Nephron progenitor cell (in vitro differentiated cells): Measurements from ENCODE around the gene ZNF771.

Source experiments
- DNase-seq: peaks from one replicate; pipeline ENCODE4 v3.0.0; 2021
- H3K27ac Mint-ChIP-seq: 2 replicates; pipeline ENCODE4 v1.8.0; 2021; ENCODE audit warnings: mild to moderate bottlenecking, moderate library complexity, mixed read lengths
- H3K27me3 Mint-ChIP-seq: 2 replicates; pipeline ENCODE4 v1.8.0; 2021; ENCODE audit warnings: mild to moderate bottlenecking, low read depth, mixed read lengths; ENCODE audit not compliant: poor library complexity
- H3K36me3 Mint-ChIP-seq: 2 replicates; pipeline ENCODE4 v1.8.0; 2021; ENCODE audit warnings: low read depth, mixed read lengths
- H3K4me1 Mint-ChIP-seq: 2 replicates; pipeline ENCODE4 v1.8.0; 2021; ENCODE audit warnings: mixed read lengths
- H3K4me3 Mint-ChIP-seq: 2 replicates; pipeline ENCODE4 v1.8.0; 2021; ENCODE audit warnings: mild to moderate bottlenecking, moderate library complexity, mixed read lengths
- H3K9me3 Mint-ChIP-seq: 2 replicates; pipeline ENCODE4 v1.8.0; 2021; ENCODE audit warnings: mild to moderate bottlenecking, moderate library complexity, mixed read lengths
- TF ChIP-seq, protein P1 (sequence below): fragments of 200-600 bp; sonication (generic); IDR thresholded peaks from 2 replicates; pipeline ENCODE4 v1.5.0; 2021; ENCODE audit warnings: antibody characterized with exemption

The ZNF771 gene

DNA sequence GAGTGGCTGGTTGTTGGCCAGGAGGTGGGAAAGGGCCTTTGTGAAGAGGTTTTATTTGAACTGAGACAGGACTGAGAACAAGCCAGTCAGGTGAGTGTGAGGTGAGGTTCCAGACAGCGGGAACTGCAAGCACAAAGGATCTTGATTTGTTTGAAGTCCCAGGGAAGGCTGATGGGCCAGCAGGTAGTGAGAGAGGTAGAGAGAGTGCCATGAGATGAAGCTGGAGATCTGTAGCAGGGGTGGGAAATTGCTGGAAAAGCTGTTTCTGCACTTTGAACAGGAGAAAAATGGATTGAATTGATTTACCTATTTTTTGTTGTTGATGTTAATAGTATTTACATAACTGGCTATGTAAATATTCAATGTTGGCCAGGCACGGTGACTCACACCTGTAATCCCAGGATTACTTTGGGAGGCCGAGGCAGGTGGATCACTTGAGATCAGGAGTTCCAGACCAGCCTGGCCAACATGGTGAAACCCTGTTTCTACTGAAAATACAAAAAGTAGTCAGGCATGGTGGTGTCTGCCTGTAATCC is 30.2 kb downstream of the ZNF771 start:
- Mint-ChIP-seq H3K27ac (peak overlapping the region; percentile 8), H3K4me1 (peaks cover 4% of the 10 kb centered on the region), H3K36me3 (peaks cover 4% of the 10 kb centered on the region), H3K9me3 (peaks cover 4% of the 10 kb centered on the region), H3K27me3 (peaks cover 40% of the 10 kb centered on the region), H3K4me3 (no peak overlapping the region)
- TF ChIP-seq, protein P1, sequence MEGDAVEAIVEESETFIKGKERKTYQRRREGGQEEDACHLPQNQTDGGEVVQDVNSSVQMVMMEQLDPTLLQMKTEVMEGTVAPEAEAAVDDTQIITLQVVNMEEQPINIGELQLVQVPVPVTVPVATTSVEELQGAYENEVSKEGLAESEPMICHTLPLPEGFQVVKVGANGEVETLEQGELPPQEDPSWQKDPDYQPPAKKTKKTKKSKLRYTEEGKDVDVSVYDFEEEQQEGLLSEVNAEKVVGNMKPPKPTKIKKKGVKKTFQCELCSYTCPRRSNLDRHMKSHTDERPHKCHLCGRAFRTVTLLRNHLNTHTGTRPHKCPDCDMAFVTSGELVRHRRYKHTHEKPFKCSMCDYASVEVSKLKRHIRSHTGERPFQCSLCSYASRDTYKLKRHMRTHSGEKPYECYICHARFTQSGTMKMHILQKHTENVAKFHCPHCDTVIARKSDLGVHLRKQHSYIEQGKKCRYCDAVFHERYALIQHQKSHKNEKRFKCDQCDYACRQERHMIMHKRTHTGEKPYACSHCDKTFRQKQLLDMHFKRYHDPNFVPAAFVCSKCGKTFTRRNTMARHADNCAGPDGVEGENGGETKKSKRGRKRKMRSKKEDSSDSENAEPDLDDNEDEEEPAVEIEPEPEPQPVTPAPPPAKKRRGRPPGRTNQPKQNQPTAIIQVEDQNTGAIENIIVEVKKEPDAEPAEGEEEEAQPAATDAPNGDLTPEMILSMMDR = no peak
- DNase-seq = no peak

DNA sequence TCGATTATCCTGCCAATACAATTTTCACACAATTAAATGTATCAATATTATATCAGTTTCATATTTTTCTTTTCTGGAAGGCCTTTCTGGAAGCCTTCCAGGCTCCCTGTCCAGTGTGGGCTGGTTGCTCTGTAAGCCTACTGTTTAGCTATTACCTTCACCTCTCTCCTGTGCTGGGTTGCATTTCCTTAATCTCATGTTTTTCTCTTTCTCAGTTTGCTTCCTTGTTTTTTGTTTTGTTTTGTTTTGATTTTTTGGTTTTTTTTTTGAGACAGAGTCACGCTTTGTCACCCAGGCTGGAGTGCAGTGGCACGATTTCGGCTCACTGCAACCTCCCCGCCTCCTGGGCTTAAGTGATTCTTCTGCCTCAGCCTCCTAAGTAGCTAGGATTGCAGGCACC is 31.4 kb downstream of the ZNF771 start:
- Mint-ChIP-seq H3K9me3 (peaks cover 15% of the 10 kb centered on the region), H3K27ac (no peak overlapping the region), H3K4me3 (no peak overlapping the region), H3K36me3 (peaks cover 14% of the 10 kb centered on the region), H3K27me3 (peaks cover 31% of the 10 kb centered on the region), H3K4me1 (peaks cover 12% of the 10 kb centered on the region)
- DNase-seq = no peak
- TF ChIP-seq, protein P1 = no peak

DNA sequence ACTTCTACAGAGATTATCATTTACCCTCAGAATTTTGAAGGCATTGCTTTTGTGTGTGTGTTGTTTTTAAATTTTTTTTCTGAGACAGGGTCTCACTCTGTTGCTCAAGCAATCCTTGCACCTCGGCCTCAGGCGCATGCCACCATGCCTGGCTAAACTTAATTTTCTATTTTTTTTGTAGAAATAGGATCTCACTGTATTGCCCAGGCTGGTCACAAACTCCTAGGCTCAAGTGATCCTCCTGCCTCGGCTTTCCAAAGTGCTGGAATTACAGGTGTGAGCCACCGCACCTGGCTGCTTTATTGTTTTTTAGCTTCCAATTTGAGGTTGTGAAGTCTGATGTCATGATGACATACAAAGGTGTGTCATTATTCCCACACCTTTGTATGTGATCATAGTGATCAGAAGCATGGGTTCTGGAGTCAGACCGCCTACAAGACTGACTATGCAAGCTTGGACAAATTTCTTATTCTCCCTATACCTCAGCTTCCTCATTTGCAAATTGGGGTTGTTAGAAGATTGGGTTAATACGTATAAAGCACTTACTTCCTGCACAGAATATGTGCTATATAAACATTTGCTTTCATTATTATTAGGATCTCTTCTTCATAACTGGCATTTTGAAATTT is 32.4 kb downstream of the ZNF771 start:
- Mint-ChIP-seq H3K36me3 (peaks cover 24% of the 10 kb centered on the region), H3K4me1 (peaks cover 15% of the 10 kb centered on the region), H3K4me3 (no peak overlapping the region), H3K27ac (no peak overlapping the region), H3K9me3 (peaks cover 25% of the 10 kb centered on the region), H3K27me3 (peaks cover 30% of the 10 kb centered on the region)
- TF ChIP-seq, protein P1 = no peak
- DNase-seq = no peak

DNA sequence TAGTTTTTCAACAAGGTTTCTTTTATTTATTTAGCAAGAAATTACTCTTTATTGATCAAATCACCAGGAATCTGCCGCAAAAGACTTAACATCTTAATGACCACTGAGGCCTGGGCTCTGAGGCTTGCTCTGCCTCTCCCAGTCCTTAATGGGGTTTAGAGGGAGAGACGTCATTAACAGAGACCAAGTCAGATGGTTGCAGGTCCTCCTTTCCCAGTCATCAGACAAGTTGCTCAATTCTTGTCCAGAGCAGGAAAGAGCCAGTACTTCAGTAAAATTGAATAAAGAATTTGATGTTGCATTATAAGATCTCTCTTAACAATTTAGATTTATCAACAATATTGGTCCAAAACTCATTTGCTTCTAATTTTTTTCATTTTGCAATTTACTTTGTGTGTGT is 36.2 kb downstream of the ZNF771 start:
- TF ChIP-seq, protein P1 = no peak
- Mint-ChIP-seq H3K4me3 (peak overlapping the region; percentile 62), H3K27ac (no peak overlapping the region), H3K4me1 (peaks cover 29% of the 10 kb centered on the region), H3K9me3 (peaks cover 35% of the 10 kb centered on the region), H3K36me3 (peaks cover 34% of the 10 kb centered on the region), H3K27me3 (peaks cover 31% of the 10 kb centered on the region)
- DNase-seq = no peak

DNA sequence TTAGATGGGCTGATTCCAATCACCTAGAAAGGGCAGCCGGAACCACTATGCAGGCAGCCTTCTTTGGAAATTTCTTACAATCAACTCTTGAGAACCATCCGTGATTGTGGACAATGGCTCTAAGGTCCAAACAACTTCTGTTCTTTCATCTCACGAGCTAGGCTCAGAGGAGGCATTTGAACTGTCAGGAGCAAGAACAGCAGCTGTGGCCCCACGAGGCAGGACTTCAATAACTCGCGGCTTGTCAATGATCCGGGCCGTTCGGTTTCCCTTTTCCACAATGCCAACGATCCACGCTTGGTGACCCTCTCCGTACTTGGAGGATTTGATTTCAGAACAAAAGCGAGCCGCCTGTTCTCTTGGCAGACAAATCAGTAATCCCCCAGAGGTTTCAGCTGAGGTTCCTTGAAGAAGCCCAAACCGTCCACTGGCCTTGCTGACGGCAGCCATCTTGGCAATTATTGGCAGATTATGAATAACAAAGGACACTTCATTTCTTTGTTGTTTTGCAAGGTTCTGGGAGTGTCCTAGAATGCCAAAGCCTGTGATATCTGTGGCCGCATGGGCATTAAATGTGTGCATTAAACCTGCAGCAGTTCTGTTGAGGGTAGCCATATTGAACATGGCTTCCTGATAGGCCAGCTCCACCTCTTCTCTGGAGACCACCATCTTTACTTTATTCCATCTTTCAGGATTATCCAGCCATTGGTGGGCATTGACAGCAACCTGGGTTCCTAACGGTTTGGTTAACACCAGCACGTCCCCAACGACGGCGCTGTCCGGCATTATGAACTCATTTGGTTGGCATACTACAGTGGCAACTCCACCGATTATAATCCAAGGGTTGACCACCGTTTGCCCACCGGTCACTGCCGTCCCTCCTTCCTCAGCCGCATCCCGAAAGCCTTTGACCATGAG is 37.1 kb downstream of the ZNF771 start:
- Mint-ChIP-seq H3K9me3 (peaks cover 35% of the 10 kb centered on the region), H3K4me1 (peaks cover 29% of the 10 kb centered on the region), H3K27ac (no peak overlapping the region)

More for the DNA sequence above, 37.1 kb downstream of the ZNF771 start:
- H3K36me3 Mint-ChIP-seq = peaks cover 34% of the 10 kb centered on the region
- H3K27me3 Mint-ChIP-seq = peaks cover 25% of the 10 kb centered on the region
- no peak for DNase-seq
- TF ChIP-seq, protein P1 = no peak
- peak overlapping the region; percentile 90 for H3K4me3 Mint-ChIP-seq
